Measurements from ENCODE around the gene TACR2. TPM values are rescaled to one million over a fixed set of nuclear protein-coding genes. Genes with fewer than 3 reads are reported as not detected.

Gene TACR2
- total and polyA plus RNA-seq, 2 of the 13 experiments (the other 11 are each of a cell fraction or from before 2014, with no cell fraction given): 0.04 TPM; not detected in 1

DNA sequence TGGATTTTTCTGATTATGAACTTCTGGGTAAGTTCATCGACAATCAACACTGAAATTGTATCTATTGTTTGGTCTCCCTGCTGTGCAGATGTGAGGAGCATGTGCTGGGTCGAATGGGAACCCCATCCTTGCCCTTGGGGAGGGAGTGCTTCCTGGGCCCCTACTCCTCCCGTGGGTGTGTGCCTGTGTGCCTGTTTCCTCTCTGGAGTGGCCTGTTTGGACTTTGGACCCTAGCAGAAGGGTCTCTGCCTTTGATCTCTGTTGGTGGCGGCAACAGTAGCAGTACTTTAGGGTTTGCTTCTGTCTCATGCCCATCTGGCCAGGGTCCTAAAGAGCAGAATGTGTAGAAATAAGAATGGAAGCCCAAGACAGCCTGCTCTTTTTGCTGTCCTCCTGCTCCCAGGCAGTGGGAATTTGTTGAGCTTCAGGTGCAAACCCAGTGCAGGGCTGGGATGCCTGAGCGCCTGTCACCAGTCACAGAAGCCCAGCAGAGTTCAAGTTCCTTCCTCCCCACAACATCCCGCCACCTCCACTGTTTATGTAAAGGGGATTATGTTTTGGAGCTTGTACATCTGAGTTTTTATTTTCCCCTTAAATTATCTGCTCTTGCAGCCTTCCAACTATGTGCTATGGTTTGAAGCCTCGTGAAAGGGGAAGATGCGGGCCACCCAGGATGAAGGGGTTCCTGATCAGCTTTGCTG lies 1.5 kb upstream of the TACR2 start (continued):
- TF ChIP-seq ZHX1 (CRISPR knock-in tag; IDR thresholded peaks at IDR 0.05; ENCODE audit: low read depth): no peak
- TF ChIP-seq KLF13 (CRISPR knock-in tag; IDR thresholded peaks at IDR 0.05): no peak
- TF ChIP-seq SYNCRIP (IDR thresholded peaks at IDR 0.05; ENCODE audit: insufficient read depth, low read depth, low read length): no peak
- TF ChIP-seq ERF (CRISPR knock-in tag; IDR thresholded peaks at IDR 0.05): peak; percentile 41; the same call in 1 of the 2 replicates
- no peak for TF ChIP-seq ADNP (CRISPR knock-in tag; IDR thresholded peaks at IDR 0.05)
- no peak for TF ChIP-seq U2AF1 (optimal IDR thresholded peaks at IDR 0.05; ENCODE audit: low read depth, low read length)
- TF ChIP-seq FOXP1 (IDR thresholded peaks at IDR 0.05): no peak
- peak; percentile 12; the same call in 1 of the 2 replicates for TF ChIP-seq FOXP1 (CRISPR knock-in tag; IDR thresholded peaks at IDR 0.05)
- TF ChIP-seq, protein P1, sequence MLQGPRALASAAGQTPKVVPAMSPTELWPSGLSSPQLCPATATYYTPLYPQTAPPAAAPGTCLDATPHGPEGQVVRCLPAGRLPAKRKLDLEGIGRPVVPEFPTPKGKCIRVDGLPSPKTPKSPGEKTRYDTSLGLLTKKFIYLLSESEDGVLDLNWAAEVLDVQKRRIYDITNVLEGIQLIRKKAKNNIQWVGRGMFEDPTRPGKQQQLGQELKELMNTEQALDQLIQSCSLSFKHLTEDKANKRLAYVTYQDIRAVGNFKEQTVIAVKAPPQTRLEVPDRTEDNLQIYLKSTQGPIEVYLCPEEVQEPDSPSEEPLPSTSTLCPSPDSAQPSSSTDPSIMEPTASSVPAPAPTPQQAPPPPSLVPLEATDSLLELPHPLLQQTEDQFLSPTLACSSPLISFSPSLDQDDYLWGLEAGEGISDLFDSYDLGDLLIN (CRISPR knock-in tag; IDR thresholded peaks at IDR 0.05; ENCODE audit: borderline replicate concordance): no peak
- no peak for TF ChIP-seq ZNF234 (CRISPR knock-in tag; conservative IDR thresholded peaks at IDR 0.05)
- peak; percentile 91 for TF ChIP-seq KDM6A (CRISPR knock-in tag; IDR thresholded peaks at IDR 0.05; ENCODE audit: low read depth)
- no peak for TF ChIP-seq CENPX (CRISPR knock-in tag; IDR thresholded peaks at IDR 0.05)
- TF ChIP-seq, protein P2, sequence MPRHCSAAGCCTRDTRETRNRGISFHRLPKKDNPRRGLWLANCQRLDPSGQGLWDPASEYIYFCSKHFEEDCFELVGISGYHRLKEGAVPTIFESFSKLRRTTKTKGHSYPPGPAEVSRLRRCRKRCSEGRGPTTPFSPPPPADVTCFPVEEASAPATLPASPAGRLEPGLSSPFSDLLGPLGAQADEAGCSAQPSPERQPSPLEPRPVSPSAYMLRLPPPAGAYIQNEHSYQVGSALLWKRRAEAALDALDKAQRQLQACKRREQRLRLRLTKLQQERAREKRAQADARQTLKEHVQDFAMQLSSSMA (CRISPR knock-in tag; IDR thresholded peaks at IDR 0.05): no peak
- no peak for TF ChIP-seq ZNF10 (CRISPR knock-in tag; IDR thresholded peaks at IDR 0.05; ENCODE audit: borderline replicate concordance, low read depth)
- TF ChIP-seq KAT7 (CRISPR knock-in tag; IDR thresholded peaks at IDR 0.05; ENCODE audit: borderline replicate concordance): 0 out of 2 replicates have a peak, but pooled peaks have one; percentile 28
- TF ChIP-seq ZNF746 (CRISPR knock-in tag; IDR thresholded peaks at IDR 0.05): no peak
- no peak for TF ChIP-seq TEAD2 (CRISPR knock-in tag; IDR thresholded peaks at IDR 0.05)
- TF ChIP-seq ZNF614 (CRISPR knock-in tag; IDR thresholded peaks at IDR 0.05; ENCODE audit: borderline replicate concordance): peak; percentile 47; the same call in 1 of the 2 replicates
- no peak for TF ChIP-seq SOX13 (IDR thresholded peaks at IDR 0.05)
- TF ChIP-seq SOX13 (CRISPR knock-in tag; conservative IDR thresholded peaks at IDR 0.05 in 1 of 2, IDR thresholded peaks at IDR 0.05 in 1 of 2): peak in 1 of 2 experiments; percentile 49; a peak in 1 of 4 replicates
- TF ChIP-seq ZEB1 (IDR thresholded peaks at IDR 0.05; ENCODE audit: insufficient replicate concordance, low read depth): no peak
- TF ChIP-seq PAF1 (CRISPR knock-in tag; IDR thresholded peaks at IDR 0.05): no peak
- no peak for TF ChIP-seq NFE2L2 (IDR thresholded peaks at IDR 0.05; ENCODE audit: low read length)
- TF ChIP-seq, protein P3, sequence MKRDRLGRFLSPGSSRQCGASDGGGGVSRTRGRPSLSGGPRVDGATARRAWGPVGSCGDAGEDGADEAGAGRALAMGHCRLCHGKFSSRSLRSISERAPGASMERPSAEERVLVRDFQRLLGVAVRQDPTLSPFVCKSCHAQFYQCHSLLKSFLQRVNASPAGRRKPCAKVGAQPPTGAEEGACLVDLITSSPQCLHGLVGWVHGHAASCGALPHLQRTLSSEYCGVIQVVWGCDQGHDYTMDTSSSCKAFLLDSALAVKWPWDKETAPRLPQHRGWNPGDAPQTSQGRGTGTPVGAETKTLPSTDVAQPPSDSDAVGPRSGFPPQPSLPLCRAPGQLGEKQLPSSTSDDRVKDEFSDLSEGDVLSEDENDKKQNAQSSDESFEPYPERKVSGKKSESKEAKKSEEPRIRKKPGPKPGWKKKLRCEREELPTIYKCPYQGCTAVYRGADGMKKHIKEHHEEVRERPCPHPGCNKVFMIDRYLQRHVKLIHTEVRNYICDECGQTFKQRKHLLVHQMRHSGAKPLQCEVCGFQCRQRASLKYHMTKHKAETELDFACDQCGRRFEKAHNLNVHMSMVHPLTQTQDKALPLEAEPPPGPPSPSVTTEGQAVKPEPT (CRISPR knock-in tag; IDR thresholded peaks at IDR 0.05; ENCODE audit: low read depth): no peak
- no peak for TF ChIP-seq GFI1 (CRISPR knock-in tag; IDR thresholded peaks at IDR 0.05; ENCODE audit: borderline replicate concordance)
- no peak for TF ChIP-seq SATB2 (CRISPR knock-in tag; IDR thresholded peaks at IDR 0.05)

Measured in HepG2 (cell line).